ENCODE results near the gene CELF2. TPM values are rescaled to one million over a fixed set of nuclear protein-coding genes. Genes with fewer than 3 reads are reported as not detected.

The CELF2 gene
- polyA plus RNA-seq, 2 donors = 2.2 to 4.0 TPM

DNA sequence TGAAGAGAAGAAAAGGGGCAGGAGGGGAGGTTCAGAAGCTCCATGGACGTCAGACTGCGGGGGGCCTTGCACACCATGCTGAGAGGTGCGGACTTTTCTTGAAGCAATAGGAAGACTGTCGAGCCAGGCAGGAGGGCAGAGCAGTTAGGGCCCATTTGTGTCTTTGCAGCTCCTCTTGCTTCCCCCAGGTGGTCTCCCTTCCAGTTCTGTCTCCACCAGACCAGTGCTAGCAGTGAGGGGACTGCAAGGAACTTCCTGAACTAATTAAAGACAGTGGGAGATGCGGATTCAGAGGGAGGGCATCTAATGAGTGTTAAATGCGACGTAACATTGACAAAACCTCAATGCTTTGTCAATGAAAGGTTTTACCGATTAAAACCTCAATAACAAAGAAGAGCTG, 368.4 kb downstream of the CELF2 start:
- Histone ChIP-seq H3K4me3 (ENCODE audit: low read depth in 1 of 2, low read length in 2 of 2) (no peak overlapping the region), H3K36me3 (ENCODE audit: control insufficient read depth in 2 of 2, insufficient read depth in 2 of 2, low read length in 1 of 2) (no peaks in the 10 kb centered on the region), H3K9me3 (ENCODE audit: control insufficient read depth in 2 of 2, insufficient read depth in 1 of 2, low read depth in 1 of 2, low read length in 1 of 2) (no peaks in the 10 kb centered on the region), H3K27ac (ENCODE audit: low read depth in 2 of 2, low read length in 1 of 2) (no peak overlapping the region), H3K27me3 (ENCODE audit: control insufficient read depth in 1 of 2, insufficient read depth in 2 of 2, low read length in 2 of 2) (no peaks in the 10 kb centered on the region), H3K4me1 (ENCODE audit: control insufficient read depth in 2 of 2, insufficient read depth in 2 of 2, low read length in 1 of 2) (no peaks in the 10 kb centered on the region)
- 76 to 87% methylated on average over 8 of the region's 8 CpGs for WGBS, 2 donors
